HepG2 (cell line): Measurements from ENCODE around the gene IFNK. TPM values are rescaled to one million over a fixed set of nuclear protein-coding genes. Genes with fewer than 3 reads are reported as not detected.

Experiments used
- ATAC-seq: fragments of 200-7000 bp; cut with Tn5 transposase; 3 replicates; pipeline ENCODE4 v1.9.1; 2020; ENCODE audit warnings: mild to moderate bottlenecking, moderate library complexity
- BruUV-seq: library from RNA; stranded (reverse); fragments of 400-500 nt; replicated peaks from 2 replicates; lab custom pipeline; 2021; lab: Mats Ljungman, UMichigan
- CTCF ChIA-PET: fragments of 300-600 bp; formaldehyde crosslinking; extraction: SDS; loops from one replicate; lab custom pipeline; 2021; ENCODE audit warnings: low total read pairs, inconsistent platforms, low intra/inter-chr PET ratio; lab: Yijun Ruan, JAX
- POLR2A ChIA-PET: fragments of 350-600 bp; sonication (Branson Sonifier 250); formaldehyde crosslinking; loops from one replicate; lab custom pipeline; 2020; ENCODE audit warnings: antibody characterized with exemption, inconsistent platforms; lab: Yijun Ruan, JAX
- DNase-seq: peaks from one replicate; pipeline ENCODE4 v3.0.0-alpha.2; 2015; ENCODE audit warnings: low spot score
- FAIRE-seq: peaks from 3 replicates; lab custom pipeline; 2011; peaks lifted over from hg19 to GRCh38; lab: Jason Lieb, UNC
- H2AFZ ChIP-seq: one replicate; pipeline ENCODE4 v1.6.1; 2011; ENCODE audit warnings: low read length, inconsistent platforms
- H3K27ac ChIP-seq: fragments of 300-600 bp; 3 replicates; pipeline ENCODE4 v1.8.0; 2011; ENCODE audit warnings: mixed run types, mild to moderate bottlenecking, mixed read lengths, low read length, inconsistent platforms; ENCODE audit not compliant: insufficient read depth; ENCODE audit errors: extremely low read length
- H3K27me3 ChIP-seq, 2 experiments: fragments of 200-600 bp in 1 of 2; 2 replicates in 1 of 2; 3 replicates in 1 of 2; pipeline versions ENCODE4 v1.6.0 to v1.8.0; 2011; ENCODE audit warnings: low read length in 2 of 2, mild to moderate bottlenecking in 2 of 2, moderate library complexity in 2 of 2, inconsistent platforms in 1 of 2; ENCODE audit not compliant: insufficient read depth in 2 of 2, control insufficient read depth in 1 of 2
- H3K36me3 ChIP-seq, 2 experiments: fragments of 200-600 bp in 1 of 2; replicated peaks in 1 of 2; 2 replicates in 1 of 2; 3 replicates in 1 of 2; pipeline versions ENCODE4 v1.5.1 to v1.8.0; 2011; ENCODE audit warnings: low read length in 2 of 2, inconsistent platforms in 1 of 2; ENCODE audit not compliant: insufficient read depth in 2 of 2, control insufficient read depth in 1 of 2
- H3K4me1 ChIP-seq: 2 replicates; pipeline ENCODE4 v1.5.1; 2012; ENCODE audit warnings: low read length, inconsistent platforms; ENCODE audit not compliant: insufficient read depth
- H3K4me2 ChIP-seq: 2 replicates; pipeline ENCODE4 v1.6.0; 2011; ENCODE audit warnings: low read depth, low read length, inconsistent platforms
- H3K4me3 ChIP-seq, 3 experiments: fragments of 200-600 bp in 1 of 3; sonication (generic), shearing (Covaris generic) in 1 of 3; replicated peaks in 1 of 3; 2 replicates each; pipeline ENCODE4 v1.5.1; 2011 to 2016; ENCODE audit warnings: low read length in 3 of 3, inconsistent platforms in 2 of 3, low read depth in 2 of 3, mild to moderate bottlenecking in 2 of 3, control low read depth in 1 of 3, mixed read lengths in 1 of 3; ENCODE audit not compliant: insufficient read depth in 1 of 3
- H3K79me2 ChIP-seq: one replicate; pipeline ENCODE4 v1.6.1; 2011; ENCODE audit warnings: low read length, inconsistent platforms; ENCODE audit not compliant: insufficient read depth
- H3K9ac ChIP-seq: 2 replicates; pipeline ENCODE4 v1.6.0; 2011; ENCODE audit warnings: mild to moderate bottlenecking, low read depth, low read length, inconsistent platforms; ENCODE audit not compliant: insufficient read depth
- H3K9me3 ChIP-seq: 2 replicates; pipeline ENCODE4 v1.5.1; 2012; ENCODE audit warnings: mild to moderate bottlenecking, low read length
- H4K20me1 ChIP-seq: 2 replicates; pipeline ENCODE4 v1.6.0; 2011; ENCODE audit warnings: inconsistent platforms, mild to moderate bottlenecking, low read length, moderate library complexity; ENCODE audit not compliant: insufficient read depth
- HDAC2 ChIP-seq: sonication (generic); formaldehyde crosslinking; IDR thresholded peaks from 2 replicates; pipeline ENCODE4 v1.4.0; 2020; ENCODE audit warnings: missing genetic modification reagents
- NFE2L2 ChIP-seq: fragments of 150-350 bp; IDR thresholded peaks from 2 replicates; pipeline ENCODE4 v1.6.1; 2014; ENCODE audit warnings: low read length
- NR1H2 ChIP-seq: sonication (generic); formaldehyde crosslinking; IDR thresholded peaks from 2 replicates; pipeline ENCODE4 v1.8.1; 2022; ENCODE audit warnings: low read depth, missing genetic modification reagents, borderline replicate concordance
- NR2F6 ChIP-seq, 2 experiments: IDR thresholded peaks; 2 replicates each; pipeline ENCODE4 v1.6.1; 2016; ENCODE audit warnings: antibody characterized with exemption in 1 of 2, mild to moderate bottlenecking in 1 of 2
- TEAD3 ChIP-seq: optimal IDR thresholded peaks from 2 replicates; pipeline ENCODE3; 2016; ENCODE audit warnings: borderline replicate concordance
- ZBTB4 ChIP-seq: sonication (generic); formaldehyde crosslinking; IDR thresholded peaks from 2 replicates; pipeline ENCODE4 v1.4.0; 2020; ENCODE audit warnings: missing genetic modification reagents, mild to moderate bottlenecking, borderline replicate concordance
- ZNF556 ChIP-seq: sonication (generic); formaldehyde crosslinking; IDR thresholded peaks from 2 replicates; pipeline ENCODE4 v1.4.0; 2020; ENCODE audit warnings: mild to moderate bottlenecking, missing genetic modification reagents, borderline replicate concordance
- in situ Hi-C: cut with HindIII; loops from 2 replicates; pipeline ENCODE4 v1.10.0; 2017; ENCODE audit warnings: low pct_unique_long_range_greater_than_20kb; ENCODE audit not compliant: extremely low pct_ligation_motif_present
- intact Hi-C: fragments of 100-400 bp; cut with micrococcal nuclease; formaldehyde crosslinking; loops from one replicate; pipeline ENCODE4 v1.10.0; 2022; ENCODE audit not compliant: unreplicated experiment
- polyA plus RNA-seq, 8 experiments: library from polyadenylated mRNA; depleted of rRNA in 3 of 8; stranded (reverse) in 7 of 8; unstranded in 1 of 8; fragments of >200 nt; fragmentation: Illumina TruSeq in 4 of 8; extraction: Trizol in 4 of 8; gene quantifications; 2 replicates each; pipeline versions ENCODE4 v1.2.1 to v1.2.3, GENCODE V29; 2011 to 2016; ENCODE audit warnings: low read depth in 4 of 8, missing spikeins in 1 of 8, mixed read lengths in 1 of 8; ENCODE audit not compliant: insufficient read depth in 1 of 8
- total RNA-seq, 5 experiments: library from RNA; depleted of rRNA; stranded (reverse); fragments of >200 nt; fragmentation: Illumina TruSeq; extraction: Trizol; gene quantifications; 2 replicates each; pipeline ENCODE4 v1.2.3, GENCODE V29; 2016; ENCODE audit warnings: low read depth in 1 of 5

IFNK gene
- total and polyA plus RNA-seq, 2 of the 13 experiments (the other 11 are each of a cell fraction or from before 2014, with no cell fraction given) = not detected

DNA sequence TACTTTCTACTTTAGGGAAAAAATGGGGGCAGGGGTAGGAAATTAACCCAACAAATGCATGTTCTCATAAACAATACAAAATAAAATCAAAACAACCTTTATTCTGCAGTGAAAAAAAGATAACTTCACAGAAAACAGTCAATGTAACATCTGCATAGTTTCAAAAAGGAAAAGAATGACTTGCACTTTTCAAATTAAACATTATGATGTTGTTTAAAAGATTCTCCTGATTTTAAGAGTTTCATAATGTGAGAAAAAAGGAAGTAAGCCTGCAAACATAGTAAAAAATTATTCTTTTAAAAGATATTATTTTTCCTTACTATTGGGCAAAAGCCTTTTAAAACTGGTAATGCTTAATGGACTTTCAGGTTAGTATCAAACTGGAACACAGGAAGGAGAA, 41.6 kb downstream of the IFNK start:
- Histone ChIP-seq H3K9me3 (no peaks in the 10 kb centered on the region), H3K27me3 (no peaks in the 10 kb centered on the region)
- POLR2A ChIA-PET = no interaction called here
- CTCF ChIA-PET = no interaction called here
- TF ChIP-seq NFE2L2 = peak; percentile 84
- TF ChIP-seq TEAD3 (CRISPR knock-in tag) = no peak
- no peak for TF ChIP-seq ZBTB4
- TF ChIP-seq NR2F6 (IDR thresholded peaks at IDR 0.05) = no peak
- TF ChIP-seq NR2F6 (CRISPR knock-in tag; IDR thresholded peaks at IDR 0.05) = no peak
- TF ChIP-seq HDAC2 (CRISPR knock-in tag) = no peak
- no peak for TF ChIP-seq ZNF556 (CRISPR knock-in tag)
- TF ChIP-seq NR1H2 (CRISPR knock-in tag) = no peak
- TF ChIP-seq, all 625 proteins: peak for 1
- Histone ChIP-seq H3K36me3 (peaks cover 0 to 6% of the 10 kb centered on the region in 2 experiments; a peak in 1 of 5 replicates), H3K79me2 (no peaks in the 10 kb centered on the region), H3K27ac (peak overlapping the region; percentile 54), H2AFZ (no peak overlapping the region), H3K4me2 (peak overlapping the region; percentile 13; the same call in 1 of the 2 replicates), H3K4me3 (no peak overlapping the region), H4K20me1 (no peaks in the 10 kb centered on the region), H3K4me1 (peaks cover 46% of the 10 kb centered on the region), H3K9ac (no peak overlapping the region)
- BruUV-seq = no TSS peak
- ATAC-seq (no peak), DNase-seq (no peak), FAIRE-seq (no peak)
- intact Hi-C loops (no loop called here), in situ Hi-C loops (no loop called here)
